ENCODE data around the gene ENAH. TPM values are rescaled to one million over a fixed set of nuclear protein-coding genes. Genes with fewer than 3 reads are reported as not detected.
"Not testable (repeated sequence)": the region's sequence is repeated elsewhere in the genome, so short reads cannot be mapped to it uniquely, and the experiment has no call there.

The ENAH gene
- polyA plus RNA-seq, 1 experiment, result 40.9 TPM

GRCh38 chr1:225635649-225636048 is 17.3 kb downstream of the ENAH start:
- no peak for TF ChIP-seq CTCF (IDR thresholded peaks at IDR 0.05; ENCODE audit: insufficient read depth, low read depth, low read length)
- Histone ChIP-seq H3K27me3 (ENCODE audit: control insufficient read depth, insufficient read depth, low read length) (no peaks in the 10 kb centered on the region), H3K4me3 (ENCODE audit: low read depth, low read length) (no peak overlapping the region), H3K36me3 (ENCODE audit: control insufficient read depth, insufficient read depth, low read length) (no peaks in the 10 kb centered on the region)
- CTCF ChIA-PET, result no interaction called here
- POLR2A ChIA-PET, result no interaction called here
- no peak for DNase-seq (ENCODE audit: low read depth)

- POLR2A ChIA-PET; H3K4me3 ChIP-seq (ENCODE audit: low read depth, low read length): not testable (repeated sequence)
- CTCF ChIA-PET, result interaction anchor here (0.7 kb wide), 1 partner anchor 20 kb away, joined by 4 read pairs; no protein-coding TSS in a partner anchor
Measured at GRCh38 chr1:225632836-225633235, 20.1 kb downstream of the ENAH start.

GRCh38 chr1:225631021-225631663 is 21.8 kb downstream of the ENAH start:
- Histone ChIP-seq H3K36me3 (ENCODE audit: control insufficient read depth, insufficient read depth, low read length) (no peaks in the 10 kb centered on the region), H3K4me3 (ENCODE audit: low read depth, low read length) (no peak overlapping the region), H3K27me3 (ENCODE audit: control insufficient read depth, insufficient read depth, low read length) (no peaks in the 10 kb centered on the region)
- no peak for DNase-seq (ENCODE audit: low read depth)
- no peak for TF ChIP-seq CTCF (IDR thresholded peaks at IDR 0.05; ENCODE audit: insufficient read depth, low read depth, low read length)
- ChIA-PET POLR2A (interaction anchor here (0.7 kb wide), 1 partner anchor 69 kb away, joined by 4 read pairs; no protein-coding TSS in a partner anchor), CTCF (no interaction called here)

More at GRCh38 chr1:225632836-225633235, 20.1 kb downstream of the ENAH start:
- H3K27me3 ChIP-seq (ENCODE audit: control insufficient read depth, insufficient read depth, low read length); DNase-seq (ENCODE audit: low read depth); H3K36me3 ChIP-seq (ENCODE audit: control insufficient read depth, insufficient read depth, low read length): not testable (repeated sequence)

GRCh38 chr1:225629483-225629882 is 23.4 kb downstream of the ENAH start:
- CTCF ChIA-PET, result interaction anchor here (0.6 kb wide), 1 partner anchor 1880 kb away, joined by 3 read pairs; no protein-coding TSS in a partner anchor

GRCh38 chr1:225628794-225629193 is 24.1 kb downstream of the ENAH start:
- DNase-seq (ENCODE audit: low read depth); POLR2A ChIA-PET; H3K27me3 ChIP-seq (ENCODE audit: control insufficient read depth, insufficient read depth, low read length); CTCF ChIA-PET; H3K36me3 ChIP-seq (ENCODE audit: control insufficient read depth, insufficient read depth, low read length); H3K4me3 ChIP-seq (ENCODE audit: low read depth, low read length): not testable (repeated sequence)

More at GRCh38 chr1:225629483-225629882, 23.4 kb downstream of the ENAH start:
- H3K36me3 ChIP-seq (ENCODE audit: control insufficient read depth, insufficient read depth, low read length), result peaks cover 1% of the 10 kb centered on the region; the same call in 1 of the 2 replicates
- TF ChIP-seq CTCF (IDR thresholded peaks at IDR 0.05; ENCODE audit: insufficient read depth, low read depth, low read length), result no peak
- H3K4me3 ChIP-seq (ENCODE audit: low read depth, low read length), result no peak overlapping the region
- no peaks in the 10 kb centered on the region for H3K27me3 ChIP-seq (ENCODE audit: control insufficient read depth, insufficient read depth, low read length)
- no peak for DNase-seq (ENCODE audit: low read depth)
- POLR2A ChIA-PET, result no interaction called here

- Histone ChIP-seq H3K27me3 (ENCODE audit: control insufficient read depth, insufficient read depth, low read length) (no peaks in the 10 kb centered on the region), H3K4me3 (ENCODE audit: low read depth, low read length) (no peak overlapping the region), H3K36me3 (ENCODE audit: control insufficient read depth, insufficient read depth, low read length) (peaks cover 1% of the 10 kb centered on the region; the same call in 1 of the 2 replicates)
- ChIA-PET CTCF (interaction anchor here (1.0 kb wide), 1 partner anchor 152 kb away, joined by 3 read pairs; no protein-coding TSS in a partner anchor), POLR2A (no interaction called here)
- no peak for TF ChIP-seq CTCF (IDR thresholded peaks at IDR 0.05; ENCODE audit: insufficient read depth, low read depth, low read length)
- DNase-seq (ENCODE audit: low read depth), result no peak
Measured at GRCh38 chr1:225627304-225627947, 25.5 kb downstream of the ENAH start.

All from BJ (cell line).